ENCODE results near the gene TOR2A.

TOR2A gene

DNA sequence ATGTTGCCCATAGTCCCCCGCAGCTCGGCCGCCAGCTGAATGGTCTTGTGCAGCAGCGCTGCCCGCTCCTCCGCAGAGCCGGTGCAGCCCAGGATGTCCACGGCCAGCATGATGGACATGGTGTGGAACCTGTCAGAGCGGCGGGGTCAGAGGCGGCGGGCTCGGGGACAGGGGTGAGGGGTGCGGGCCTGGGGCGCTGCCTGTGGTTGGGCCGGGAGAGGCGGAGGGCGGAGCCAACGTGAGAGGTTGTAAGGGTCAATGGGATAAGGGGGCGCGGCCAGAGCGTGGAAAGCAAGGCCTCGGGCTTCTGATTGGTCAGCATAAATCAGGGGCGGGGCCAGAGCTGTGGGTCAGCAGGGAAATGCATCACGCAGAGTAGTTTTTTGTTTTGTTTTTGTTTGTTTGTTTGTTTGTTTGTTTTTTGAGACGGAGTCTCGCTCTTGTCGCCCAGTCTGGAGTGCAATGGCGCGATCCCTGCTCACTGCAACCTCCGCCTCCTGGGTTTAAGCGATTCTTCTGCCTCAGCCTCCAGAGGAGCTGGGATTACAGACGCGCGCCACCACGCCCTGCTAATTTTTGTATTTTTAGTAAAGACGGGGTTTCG lies 6.8 kb upstream of the TOR2A start:
- peak; percentile 94 for DNase-seq

DNA sequence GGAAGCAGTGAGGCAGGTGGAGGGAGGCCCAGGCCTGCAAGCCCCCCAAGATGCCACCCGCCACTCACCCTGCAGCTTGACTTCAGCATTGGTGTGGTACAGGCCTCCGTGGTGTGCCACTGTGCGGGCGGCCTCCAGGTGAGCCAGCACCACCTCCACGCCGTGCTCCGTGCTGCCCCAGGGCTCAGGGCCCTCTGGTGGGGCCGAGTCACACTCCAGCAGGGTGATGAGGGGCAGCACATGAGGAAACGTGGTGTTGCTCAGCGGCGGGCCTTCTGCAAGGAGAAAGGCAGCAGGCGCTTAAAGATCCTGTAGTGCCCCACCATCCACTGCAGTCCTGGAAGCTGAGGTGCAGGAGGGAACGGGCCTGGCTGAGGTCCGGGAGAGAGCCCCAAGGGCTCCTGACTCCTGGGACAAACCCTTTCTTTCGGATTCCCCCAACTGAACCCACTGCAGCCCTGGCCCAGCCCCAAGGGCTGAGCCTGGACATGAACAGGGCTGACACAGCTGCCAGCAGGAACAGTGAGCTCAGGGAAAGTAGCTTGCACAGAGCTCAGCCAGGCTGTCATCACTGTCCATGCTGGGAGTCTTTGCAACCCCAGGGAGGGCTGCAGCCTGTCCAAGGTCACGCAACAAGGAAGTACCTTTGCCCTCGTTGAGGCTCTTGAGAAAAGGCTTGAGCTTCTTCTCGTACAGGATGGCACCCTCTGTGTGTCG lies 4.7 kb upstream of the TOR2A start:
- DNase-seq: no peak

DNA sequence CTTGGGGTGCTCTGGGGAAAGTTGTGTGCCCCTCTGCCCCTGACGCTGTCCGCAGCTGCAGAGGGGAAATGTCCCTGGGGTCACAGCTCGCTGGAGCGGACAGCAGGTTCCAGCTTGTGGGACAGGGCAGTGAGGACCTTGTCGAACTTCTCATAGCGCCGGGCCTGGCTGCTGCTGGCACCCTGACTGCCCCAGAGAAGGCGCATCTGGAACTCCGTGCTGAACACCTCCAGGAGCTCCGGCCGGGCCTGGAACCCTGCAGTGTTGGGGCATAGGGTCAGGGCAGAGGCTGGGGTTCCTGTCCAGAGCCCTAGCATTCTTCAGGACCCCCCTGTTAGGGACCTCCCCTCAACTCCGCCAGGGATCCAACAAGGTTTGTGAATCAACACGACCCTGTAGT lies 3.6 kb upstream of the TOR2A start:
- DNase-seq: no peak

DNA sequence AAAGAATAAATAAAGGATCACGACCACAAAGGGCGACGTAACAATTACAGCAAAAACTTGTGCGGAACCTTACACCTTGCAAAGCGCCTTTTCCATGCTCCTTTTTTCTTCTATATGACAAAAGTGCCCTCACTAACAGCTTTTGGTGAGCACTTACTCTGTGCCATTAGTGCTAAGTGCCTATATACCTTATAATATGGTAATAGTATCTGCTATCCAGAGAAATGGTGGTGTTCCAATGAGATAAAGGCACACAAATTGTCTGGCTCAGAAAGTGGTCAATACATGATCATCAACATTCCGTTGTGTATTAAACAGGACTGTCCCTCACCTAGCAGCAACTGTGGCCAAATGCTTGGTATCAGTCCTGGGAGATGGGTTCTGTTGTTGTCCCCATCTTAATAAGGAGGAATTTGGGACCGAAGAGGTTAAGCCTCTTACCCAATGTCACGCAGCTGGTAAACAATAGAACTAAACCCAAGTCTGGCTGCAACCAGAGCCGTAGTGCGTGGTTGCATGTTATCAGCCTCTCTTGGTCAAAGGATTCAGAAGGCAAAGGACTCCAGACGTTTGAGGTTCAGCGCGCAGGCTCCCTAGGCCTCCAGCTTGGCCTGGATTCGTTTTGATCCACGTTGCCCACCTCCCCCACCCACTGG lies 564 bp upstream of the TOR2A start:
- no peak for DNase-seq

DNA sequence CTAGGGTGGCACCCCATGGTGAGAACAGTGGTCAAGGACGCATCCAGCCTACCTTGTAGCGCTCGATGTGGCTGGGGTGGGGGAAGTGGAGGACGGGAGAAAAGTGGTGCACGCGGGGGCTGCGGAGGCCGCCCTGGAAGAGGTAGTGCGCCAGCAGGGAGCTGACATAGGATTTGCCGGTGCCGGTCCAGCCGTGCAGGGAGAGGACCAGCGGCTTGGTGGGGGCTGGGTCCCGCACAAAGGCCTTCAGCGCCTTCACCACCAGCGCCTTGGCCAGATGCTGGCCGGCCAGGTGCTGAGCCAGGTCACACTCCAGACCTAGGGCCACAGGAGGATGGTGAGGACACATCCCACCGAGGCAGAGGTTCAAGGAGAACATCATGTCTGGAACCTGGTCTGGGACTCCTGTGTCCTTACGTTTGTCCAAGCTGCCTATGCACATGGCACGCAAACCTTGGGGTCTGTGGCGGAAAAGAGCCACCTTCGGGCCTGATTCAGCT lies 797 bp downstream of the TOR2A start:
- DNase-seq: no peak

DNA sequence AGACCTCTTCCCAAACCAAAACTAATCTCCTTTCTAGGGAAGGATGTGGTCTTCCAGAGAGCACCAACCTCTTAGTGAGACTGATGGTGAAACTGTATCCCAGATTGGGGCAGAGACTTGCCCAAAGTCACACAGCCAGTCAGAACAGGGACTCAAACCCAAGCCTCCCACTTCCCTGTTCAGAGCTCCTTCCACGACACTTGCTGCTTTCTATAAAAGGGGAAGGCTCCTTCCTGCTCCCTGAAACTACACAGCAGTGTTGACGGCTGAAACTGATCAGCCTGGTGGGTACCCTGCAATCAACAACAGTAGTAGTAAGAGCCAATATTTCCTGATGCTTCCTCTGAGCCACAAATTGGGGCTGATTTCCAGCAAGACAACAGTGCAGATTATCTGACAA lies 1.5 kb downstream of the TOR2A start:
- no peak for DNase-seq

DNA sequence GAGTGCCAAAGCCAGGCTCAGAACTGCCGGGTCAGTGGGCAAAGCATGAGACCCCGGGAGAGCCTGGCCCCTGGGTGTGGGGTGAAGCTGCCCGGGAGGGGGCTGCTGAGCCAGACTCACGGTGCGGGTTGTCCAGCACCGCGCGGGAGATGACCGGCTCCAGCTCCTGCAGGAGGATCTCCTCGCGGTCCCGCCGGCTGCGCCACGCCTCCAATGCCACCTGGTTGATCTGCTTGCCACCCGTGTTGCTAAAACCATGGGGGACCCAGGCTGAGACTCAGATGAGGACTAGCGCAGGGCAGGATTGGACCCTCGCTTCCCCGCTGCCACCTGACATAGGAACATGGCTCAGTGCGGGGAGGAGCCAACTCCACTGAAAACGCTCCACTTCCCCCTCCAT lies 2.6 kb downstream of the TOR2A start:
- no peak for DNase-seq

DNA sequence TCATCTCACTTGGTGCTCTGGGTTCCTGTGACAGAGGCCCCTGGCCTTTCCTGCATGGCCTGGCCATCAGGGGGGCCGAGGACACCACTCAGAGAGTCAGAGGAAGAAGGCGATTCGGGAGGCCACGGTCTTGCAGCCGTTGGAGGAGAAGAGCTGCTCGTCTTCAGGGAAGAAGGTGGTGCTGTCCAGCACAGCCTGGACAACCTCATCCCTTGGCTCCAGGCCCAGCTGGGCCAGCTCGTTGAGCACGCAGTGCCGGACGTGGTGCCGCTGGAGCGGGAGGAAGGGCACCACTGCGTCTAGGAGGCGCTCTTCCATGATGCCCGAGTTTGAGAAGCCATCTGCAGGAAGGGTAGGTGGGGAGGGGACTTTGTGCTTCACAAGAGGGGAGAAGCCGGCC lies 3.2 kb downstream of the TOR2A start:
- DNase-seq: no peak

DNA sequence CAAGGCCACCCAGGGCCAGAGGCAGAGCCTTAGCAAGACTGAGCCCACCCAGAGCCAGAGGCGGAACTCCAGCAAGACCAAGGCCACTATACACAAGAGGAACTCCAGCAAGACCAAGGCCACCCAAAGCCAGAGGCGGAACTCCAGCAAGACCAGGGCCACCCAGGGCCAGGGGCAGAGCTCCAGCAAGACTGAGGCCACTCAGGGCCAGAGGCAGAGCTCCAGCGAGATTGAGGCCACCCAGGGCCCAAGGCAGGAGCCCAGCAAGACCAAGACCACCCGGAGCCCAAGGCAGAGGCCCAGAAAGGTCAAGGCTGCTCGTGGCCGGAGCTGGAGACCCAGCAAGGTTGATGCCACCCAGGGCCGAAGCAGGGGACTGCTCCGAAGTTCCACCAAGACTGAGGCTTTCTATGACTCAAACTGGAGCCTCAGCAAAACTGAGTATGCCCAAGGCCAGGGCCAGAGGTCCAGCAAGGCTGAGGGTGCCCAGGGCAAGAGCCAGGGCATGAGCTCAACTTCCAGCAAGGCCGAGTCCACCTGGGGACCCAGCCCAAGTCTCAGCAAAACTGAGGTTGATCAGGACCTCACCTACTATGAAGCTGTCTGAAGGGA lies 4.2 kb downstream of the TOR2A start:
- no peak for DNase-seq

DNA sequence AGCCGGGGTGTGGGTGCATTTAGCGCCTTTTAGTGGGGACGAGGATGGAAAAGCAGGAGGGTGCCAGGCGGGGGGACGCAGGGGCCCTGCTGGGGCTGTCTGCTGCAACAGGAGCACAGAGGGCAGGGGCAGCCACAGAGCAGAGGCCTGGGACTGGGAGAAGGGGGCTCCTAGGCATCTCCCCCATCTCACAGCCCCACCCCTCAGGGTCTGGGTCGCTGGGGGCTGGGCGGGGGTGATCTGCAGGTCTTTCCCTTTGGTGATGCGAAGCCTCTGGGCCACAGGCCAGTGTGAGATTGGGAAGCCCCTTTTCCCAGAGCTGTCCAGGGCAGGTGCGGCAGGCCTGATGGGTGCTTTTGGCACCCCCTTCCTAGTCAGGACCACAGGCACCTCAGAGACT lies 4.8 kb downstream of the TOR2A start:
- no peak for DNase-seq

DNA sequence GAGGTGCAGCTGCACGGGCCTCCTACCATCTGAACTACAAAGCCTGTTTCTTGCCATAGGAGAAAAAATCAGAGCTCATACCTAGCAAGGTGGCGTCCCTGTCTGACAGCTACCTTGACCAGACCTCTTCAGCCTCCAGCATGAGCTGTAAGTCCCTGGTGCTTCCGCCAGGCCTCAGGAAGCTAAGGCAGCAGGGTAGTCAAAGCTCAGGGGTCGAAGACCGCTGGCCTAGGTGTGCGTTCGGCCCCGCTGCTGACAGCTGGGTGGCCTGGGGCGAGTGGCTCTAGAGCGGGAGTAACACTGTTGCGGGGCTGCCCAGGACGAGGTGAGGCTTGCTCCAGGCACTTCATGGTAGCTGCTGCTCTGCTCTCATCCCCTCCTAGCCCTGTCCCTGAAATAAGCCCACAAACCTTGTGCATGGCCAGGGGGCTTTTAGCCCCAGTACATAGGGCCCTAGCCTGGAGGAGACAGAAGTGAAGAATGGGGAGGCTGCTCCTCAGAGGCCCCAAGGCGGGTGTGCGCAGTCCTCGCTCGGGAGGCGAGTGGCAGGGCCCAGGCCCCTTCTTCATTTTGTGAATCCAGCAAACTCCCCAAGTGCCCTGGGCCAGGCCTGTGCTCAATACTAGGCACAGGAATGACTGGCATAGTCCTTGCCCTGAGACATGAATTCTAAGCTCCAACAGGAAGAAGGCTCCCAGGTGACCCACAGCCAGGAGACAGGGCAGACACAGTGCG lies 5.4 kb downstream of the TOR2A start:
- no peak for DNase-seq

DNA sequence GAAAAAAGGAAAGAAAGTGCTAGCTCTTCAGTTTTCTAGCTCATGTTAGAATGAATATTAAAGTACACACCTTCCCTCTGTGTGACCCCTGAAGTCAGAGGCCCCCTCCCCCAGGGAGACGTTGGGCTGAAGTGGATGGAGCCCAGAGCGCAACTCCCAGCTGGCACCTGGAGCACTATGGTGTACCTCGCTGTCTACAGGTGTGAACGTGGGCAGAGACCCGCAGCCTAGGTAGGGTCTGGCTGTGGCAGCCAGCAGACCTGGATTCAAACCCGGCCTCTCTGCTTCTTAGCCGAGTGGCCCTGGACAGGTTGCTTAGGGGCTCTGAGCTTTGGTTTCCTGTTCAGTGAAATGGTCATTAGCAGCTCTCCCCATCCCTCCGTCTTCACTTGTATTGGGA lies 6.3 kb downstream of the TOR2A start:
- DNase-seq: no peak

DNA sequence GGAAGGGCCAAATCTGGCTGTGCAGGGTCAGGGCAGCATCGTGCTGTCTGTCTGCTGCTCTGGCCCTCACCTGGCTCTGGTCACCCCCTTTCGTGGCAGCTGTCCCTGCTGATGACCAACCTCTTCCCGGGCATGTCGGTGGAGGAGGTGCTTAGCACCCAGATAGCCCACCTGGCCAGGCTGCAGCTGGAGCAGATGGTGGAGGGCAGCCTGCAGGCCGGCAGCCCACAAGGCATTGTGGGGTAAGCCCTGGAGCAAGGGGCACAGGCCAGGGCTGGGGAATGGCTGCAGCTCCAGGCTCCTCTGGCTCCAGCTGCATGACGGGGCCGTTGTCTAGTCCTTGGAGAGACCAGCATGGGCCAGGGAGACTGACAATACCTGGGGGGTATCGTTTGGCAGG lies 8.2 kb downstream of the TOR2A start:
- no peak for DNase-seq

DNA sequence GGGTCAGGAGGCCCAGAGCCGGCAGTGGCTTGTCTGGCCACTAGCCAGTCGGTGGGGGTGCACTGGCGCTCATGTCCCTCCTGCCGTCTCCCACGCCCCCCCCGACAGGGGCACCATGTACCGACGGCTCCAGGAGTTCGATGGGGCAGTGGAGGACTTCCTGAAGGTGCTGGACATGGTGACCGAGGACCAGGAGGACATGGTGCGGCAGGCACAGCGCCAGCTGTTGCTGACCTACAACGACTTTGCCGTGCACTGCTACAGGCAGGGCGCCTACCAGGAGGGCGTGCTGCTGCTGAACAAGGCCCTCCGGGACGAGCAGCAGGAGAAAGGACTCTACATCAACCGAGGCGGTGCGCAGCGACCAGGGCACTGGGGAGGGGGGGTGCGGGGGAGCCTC lies 11.1 kb downstream of the TOR2A start:
- DNase-seq: peak; percentile 39

DNA sequence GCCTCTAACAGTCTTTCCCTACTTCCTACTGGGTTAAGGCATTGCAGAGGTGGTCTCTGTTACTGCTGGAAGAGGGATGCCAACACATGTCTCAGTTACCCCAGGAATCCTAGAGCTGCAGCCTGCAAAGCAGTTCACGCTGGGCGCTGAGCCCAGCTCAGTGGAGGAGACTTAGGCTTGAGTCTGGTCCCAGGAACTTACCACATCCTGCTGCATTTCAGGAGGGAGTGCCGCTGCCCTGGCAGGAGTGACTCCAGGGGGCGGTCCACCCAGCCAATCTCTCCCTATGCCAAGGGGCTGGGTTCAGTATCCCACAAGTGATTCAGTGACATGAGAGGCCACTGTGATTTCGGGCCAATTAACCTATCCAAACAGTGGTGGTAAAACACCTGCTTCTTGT lies 11.7 kb downstream of the TOR2A start:
- no peak for DNase-seq

DNA sequence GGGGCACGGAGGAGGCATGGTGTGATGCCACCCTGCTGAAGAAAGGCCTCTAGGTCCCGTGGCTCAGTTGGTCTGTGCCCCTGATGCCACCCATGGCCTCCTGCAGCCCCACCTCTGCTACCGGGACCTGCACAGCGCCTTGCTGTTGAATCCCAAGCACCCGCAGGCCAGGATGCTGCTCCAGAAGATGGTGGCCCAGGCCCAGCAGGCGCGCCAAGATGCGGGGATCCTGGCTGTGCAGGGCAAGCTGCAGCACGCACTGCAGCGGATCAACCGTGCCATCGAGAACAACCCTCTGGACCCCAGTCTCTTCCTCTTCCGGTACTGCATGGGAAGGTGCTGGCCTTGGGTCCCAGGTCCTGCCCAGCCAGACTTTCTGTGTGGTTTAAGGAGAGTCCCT lies 12.1 kb downstream of the TOR2A start:
- DNase-seq: no peak

DNA sequence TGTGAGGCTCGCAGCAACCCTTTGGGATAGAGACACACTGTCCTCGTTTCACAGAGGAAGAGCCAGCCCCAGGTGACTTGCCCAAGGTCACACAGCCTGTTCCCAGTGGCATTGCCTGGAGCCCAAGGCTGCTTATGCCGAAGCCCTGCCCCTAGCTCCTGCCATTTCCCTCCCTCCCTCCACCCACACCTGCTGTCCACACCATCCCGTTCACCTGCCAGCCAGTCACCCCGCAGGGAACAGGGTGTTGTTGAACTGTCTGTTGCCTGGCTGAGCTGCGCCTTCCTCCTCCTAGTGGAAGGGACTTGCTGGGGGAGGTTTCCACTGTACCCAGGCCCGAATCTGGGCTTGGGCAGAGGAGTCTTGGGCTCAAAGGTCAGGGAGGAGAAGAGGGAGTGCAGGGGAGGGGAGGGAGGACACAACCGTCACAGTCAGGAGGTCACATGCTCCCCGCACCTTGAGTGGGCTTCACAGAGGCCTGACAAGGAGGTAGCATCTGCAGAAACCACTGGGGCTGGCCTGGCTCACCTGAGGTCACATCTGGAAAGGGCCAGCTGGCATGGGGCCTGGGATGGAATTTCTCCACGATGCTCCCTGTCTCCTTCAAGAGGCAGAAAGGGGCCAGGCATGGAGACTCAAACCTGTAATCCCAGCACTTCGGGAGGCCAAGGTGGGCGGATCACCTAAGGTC lies 12.9 kb downstream of the TOR2A start:
- no peak for DNase-seq

DNA sequence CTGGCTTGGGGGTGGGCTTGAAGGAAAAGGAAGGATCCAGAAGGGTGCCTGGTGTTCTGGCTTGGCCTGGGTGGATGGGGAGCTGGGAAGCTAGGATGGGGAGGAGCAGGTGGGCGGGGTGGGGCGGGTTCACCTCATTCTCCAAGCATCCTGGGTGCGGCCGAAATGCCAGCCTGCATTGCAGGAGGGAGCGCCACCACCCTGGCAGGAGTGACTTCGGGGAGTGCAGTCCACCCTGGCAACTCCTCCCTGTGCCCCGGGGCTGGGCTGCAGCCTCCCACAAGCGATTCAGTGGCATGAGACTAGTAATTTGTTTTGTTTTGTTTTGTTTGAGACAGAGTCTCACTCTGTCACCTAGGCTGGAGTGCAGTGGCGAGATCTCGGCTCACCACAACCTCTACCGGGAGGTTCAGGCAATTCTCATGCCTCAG lies 13.7 kb downstream of the TOR2A start:
- no peak for DNase-seq

DNA sequence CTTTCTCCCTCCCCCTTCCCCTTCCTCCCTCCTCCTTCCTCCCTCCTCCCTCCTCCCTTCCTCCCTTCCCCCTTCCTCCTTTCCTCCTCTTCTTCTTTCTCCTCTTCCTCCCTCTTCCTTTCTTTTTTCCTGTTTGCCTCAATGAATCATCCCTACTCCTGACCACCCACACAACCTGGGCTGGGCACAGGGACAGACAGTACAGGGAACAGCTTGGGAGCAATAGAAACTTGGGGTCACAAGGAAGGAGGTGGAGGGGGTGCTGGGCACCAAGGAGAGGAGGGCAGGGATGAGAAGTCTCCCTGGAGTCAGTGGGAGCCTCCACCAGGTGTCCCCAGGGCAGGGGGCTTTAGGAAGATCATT lies 14.2 kb downstream of the TOR2A start:
- no peak for DNase-seq

DNA sequence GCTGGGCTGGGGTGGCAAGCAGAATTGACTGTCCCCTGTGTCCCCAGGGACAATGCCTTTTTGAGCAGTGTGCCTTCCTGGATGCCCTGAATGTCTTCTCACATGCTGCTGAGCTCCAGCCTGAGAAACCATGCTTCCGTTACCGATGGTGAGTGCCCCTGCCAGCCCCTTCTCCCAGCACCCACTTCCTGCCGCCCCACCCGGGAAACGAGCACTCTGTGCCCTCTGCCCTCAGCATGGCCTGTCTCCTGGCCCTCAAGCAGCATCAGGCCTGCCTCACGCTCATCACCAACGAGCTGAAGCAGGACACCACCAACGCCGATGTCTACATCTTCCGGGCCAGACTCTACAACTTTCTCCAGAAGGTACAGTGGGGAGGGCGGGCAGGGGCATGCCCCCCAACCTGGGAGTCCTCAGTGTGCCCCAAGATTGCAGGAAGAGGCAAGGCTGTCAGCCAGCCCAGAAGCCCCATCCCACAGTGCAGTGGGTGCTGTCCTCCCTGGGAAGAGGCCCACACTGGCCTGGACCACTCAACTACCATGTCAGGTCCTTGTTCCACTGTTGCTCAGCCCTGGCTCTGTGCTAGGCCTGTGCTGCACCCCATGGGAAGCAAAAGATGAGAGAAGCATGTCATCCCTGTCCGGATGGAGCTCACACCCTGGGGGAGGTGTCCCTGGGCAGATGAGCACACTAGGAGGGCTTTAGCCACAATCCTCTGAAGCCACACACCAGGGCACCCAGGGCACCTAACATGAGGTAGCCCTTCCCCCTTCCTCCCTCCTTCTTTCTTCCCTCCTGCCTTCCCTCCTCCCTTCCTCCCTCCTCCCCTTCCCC lies 14.8 kb downstream of the TOR2A start:
- no peak for DNase-seq

DNA sequence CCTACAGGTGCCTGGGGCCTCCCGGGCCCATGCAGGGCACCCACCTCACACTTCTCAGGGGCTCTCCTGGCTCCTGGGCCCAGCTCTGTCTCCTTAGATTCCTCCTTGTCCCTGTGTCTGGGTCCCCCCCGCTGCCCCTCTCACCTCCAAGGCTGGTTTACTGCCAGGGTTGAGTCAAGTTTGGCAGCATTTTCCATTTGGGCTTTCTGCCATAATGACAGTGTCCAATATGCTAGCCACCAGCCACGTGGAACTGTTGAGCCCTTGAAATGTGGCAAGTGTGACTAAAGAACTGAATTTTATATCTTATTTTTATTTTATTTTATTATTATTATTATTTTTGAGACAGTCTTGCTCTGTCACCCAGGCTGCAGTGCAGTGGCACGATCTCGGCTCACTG lies 17.3 kb downstream of the TOR2A start:
- no peak for DNase-seq

DNA sequence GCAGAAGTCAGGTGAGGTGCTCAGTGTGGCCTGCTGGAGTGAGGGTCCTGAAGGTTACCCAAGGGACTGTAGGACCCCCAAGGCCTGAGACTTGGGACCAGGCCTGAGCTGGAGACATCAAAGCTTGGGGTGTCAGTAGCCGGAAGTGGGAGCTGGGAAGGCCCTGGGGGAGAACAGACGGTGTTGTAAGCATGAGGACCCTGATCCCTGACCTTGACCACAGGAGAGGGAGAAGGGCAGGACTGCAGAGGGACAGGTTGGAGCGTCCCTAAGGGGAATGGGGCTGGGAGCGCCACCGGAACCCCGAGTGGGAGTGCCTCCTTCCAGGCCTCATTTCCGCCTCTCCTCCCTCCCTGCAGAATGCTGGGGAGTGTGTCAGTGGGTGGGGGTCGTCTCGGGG lies 18.7 kb downstream of the TOR2A start:
- DNase-seq: no peak

Data from eye (tissue), 1 donor.